HG03064 (cell line): Measurements from ENCODE around the gene ELP2.
"Not testable (repeated sequence)": the region's sequence is repeated elsewhere in the genome, so short reads cannot be mapped to it uniquely, and the experiment has no call there.

ENCODE experiments used
- ATAC-seq: cut with Tn5 transposase; IDR thresholded peaks from one replicate; pipeline ENCODE4 v1.9.1; 2021; ENCODE audit warnings: low read depth; ENCODE audit not compliant: unreplicated experiment

ELP2 gene

DNA sequence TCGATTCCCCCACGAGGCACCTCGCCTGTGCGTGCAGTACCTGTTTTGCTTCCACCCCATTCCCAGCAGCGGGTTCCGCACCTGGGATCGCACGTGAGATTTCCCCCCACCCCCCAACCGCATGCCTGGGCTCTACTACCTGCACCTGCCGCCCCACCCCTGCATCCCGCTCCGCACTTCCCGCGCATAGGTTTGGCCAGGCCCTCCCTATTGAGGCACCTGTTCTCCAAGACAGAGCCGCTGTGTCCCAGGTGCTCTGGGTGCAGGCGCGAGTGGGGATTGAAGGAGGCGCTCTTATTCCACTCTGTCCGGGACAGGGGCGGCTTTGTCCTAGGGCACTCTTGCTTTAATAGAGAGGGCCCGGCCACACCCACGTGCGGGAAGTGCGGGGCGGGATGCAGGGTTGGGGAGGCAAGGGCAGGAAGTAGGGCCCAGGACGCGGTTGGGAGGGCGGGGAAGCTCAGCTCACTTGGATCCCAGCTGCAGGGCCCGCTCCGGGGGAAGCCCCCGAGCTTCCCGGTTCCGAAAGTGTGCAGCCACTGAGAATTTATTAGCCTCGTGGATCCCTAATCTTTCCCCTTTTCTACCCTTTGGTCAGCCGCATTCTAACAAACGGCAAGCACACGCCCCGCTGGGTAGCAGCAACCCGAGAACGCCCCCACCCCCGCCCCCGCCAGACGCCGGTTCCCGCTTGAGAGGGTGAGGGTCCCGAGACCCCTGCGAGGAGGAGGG is 56.9 kb downstream of the ELP2 start:
- no peak for ATAC-seq

DNA sequence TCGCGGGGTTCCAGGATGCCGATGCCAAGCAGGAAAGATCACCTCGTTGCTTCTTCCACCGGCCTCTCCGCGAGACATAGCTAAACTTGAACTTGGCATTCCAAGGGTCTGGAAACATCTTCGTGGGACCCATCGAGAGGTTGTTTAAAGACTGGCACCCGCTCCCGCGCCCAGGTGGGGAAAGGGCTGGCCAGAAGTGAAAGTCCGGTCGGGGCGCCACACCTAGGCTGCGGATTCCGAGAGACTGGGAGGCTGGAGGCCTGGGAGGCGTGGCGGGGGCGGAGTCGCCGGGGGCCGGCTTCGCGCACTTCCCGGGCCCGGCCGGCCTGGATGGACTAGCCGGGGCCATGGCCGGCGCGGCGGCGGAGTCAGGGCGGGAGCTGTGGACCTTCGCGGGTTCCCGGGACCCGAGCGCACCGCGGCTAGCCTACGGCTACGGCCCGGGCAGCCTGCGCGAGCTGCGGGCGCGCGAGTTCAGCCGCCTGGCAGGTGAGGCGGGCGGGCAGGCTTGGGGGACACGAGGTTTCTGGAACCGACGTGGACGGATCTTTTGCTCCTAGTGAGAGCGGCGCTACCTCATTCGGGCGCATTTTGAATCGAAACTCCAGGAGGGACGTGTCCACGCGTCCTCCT is 57.6 kb downstream of the ELP2 start, which contains the start of gene MOCOS:
Gene MOCOS (plus strand): TSS at position 305 of the 633 bp plus-strand sequence. CDS start 43 bp downstream, at position 348.
- peak; percentile 84 for ATAC-seq

- peak; percentile 10 for ATAC-seq
These were observed 58.4 kb downstream of the ELP2 start for GRCh38 chr18:36187826-36188721.

GRCh38 chr18:36188916-36189315 is 59.2 kb downstream of the ELP2 start:
- no peak for ATAC-seq

DNA sequence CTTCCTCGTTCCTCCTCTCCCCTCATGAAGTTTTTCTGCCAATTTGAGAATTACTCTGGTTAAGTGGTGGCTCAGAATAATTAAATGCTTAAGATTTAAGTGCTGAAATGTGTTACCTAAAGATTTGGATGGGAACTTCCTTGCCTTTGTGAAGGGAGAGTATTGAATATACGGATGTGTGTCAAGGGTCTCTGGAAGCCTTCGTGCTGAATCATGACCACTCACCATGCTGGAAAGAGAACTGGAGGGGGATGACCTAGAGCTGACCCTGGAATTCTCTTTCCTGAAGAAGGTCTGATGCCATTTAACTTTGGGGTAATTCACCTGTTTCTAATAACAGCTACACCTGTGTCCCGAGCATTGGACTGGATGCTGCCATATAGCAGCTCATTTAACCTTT is 59.8 kb downstream of the ELP2 start:
- ATAC-seq = no peak

DNA sequence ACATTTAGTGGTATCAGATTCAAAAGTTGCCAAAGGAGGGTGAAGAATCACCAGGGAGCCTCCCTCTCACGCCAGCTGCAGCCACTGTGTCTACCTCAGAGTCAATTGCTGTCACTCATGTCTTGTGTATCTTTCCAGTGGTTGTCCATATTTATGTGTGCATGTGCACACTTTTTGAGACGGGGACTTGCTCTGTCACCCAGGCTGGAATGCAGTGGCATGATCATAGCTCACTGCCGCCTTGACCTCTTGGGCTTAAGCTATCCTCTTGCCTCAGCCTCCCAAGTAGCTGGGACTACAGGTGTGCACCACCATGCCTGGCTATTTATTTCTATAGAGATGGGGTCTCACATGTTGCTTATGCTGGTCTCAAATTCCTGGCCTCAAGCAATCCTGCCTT is 61.6 kb downstream of the ELP2 start:
- ATAC-seq = no peak

DNA sequence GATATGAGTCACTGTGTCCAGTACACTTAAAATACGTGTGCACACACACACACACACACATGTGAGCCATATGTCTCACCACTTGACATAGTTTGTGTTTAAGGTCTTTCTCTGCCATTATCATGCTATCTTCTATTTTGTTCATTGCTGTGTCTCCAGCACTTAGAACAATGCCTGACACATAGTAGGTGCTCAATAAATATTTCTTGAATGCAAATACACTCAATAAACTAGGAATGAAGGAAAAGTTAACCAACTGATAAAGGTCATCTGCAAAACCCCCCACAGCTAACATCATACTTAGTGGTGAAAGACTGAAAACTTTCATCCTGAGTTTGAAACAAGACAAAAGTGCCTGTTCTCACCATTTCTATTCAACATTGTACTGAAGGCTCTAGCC is 62.0 kb downstream of the ELP2 start:
- ATAC-seq = no peak

DNA sequence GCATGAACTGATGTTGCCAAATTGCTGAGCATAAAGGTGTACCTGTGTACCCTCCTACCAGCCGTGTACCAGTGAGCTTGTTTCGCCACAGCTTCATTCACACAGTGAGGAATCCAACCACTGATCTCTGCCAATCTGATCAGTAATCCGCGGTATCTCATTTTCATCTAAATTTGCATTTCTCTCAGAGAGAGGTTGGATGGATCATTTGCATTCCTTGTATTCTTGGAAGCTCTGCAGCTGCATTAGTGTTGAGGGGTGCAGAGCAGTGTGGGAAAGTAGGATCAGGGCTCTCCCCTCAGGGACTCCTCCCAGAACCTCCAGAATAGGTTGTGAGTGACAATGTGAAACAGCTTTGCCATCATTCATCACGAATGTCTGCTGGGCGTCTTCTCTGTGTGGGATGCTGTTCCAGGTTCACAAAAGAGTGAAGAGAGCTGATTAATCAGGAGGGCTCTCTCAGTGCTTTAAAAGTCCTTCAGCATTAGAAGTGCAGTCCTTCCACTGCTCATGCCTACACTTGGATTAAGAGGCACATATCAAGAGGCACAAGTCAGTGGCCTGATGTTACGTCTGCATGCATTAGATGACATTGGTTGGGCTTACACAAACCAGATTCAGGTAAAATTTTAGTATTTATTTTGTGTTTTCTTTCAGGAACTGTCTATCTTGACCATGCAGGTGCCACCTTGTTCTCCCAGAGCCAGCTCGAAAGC is 65.1 kb downstream of the ELP2 start:
- no peak for ATAC-seq

- ATAC-seq = no peak
These were observed 65.9 kb downstream of the ELP2 start for GRCh38 chr18:36195427-36196122.

DNA sequence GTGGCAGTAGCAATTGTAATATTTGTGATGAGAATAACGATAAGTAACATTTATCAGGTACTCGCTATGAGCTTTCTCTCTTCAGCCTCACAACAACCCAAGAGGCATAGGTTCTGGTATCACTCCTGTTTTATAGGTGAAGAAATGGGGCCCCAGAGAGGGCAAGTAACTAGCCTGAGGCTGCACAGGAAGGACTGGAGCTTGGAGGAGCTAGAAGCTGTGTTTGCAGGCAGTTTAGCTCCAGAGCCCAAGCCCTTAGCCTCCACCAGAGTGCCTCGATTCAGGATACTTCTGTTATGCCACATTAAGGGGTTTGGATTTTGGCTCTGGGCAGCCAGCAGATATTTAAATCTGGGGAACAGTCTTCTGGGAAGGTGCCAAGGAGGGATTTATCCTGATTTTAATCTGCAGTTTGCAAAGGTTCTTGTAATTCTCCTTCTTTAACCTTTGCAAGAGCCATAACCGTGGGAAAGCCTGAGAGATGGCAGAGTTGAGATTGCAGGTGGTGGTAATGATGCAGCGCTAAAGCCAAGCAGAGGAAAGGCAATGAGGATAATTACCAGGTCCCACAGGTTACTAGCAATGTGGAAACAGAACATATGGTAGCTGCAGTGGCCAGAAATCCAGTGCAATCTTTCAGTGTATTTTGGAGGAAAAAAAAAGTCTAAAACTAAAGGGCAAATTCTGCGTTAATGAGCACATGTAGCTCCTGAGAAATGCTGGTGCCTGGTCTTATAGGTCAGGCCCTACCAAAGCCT is 66.7 kb downstream of the ELP2 start:
- ATAC-seq = no peak

DNA sequence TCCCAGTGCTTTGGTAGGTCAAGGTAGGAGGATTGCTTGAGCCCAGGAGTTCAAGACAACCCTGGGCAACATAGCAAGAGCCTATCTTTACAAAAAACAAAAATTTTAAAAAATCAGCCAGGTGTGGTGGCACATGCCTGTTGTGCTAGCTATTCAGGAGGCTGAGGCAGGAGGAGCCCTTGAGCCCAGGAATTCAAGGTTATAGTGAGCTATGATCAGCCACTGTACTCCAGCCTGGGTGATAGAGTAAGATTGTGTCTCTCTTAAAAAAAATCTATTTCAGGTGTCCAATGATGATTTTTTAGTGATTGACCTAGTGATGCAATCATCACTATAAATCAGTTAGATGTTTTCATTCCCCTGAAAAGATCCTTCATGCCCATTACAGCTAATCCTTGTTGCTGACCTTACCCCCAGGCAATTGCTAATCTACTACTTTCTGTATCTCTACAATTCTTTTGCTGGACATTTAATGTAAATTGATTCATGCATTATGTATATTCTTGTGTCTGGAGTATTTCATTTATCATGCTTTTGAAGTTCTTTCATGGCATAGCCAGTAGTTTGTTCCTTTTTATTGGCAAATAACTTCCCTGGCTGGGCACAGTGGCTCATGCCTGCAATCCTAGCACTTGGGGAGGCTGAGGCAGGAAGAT is 67.9 kb downstream of the ELP2 start:
- ATAC-seq = no peak

- no peak for ATAC-seq
These were observed 70.1 kb downstream of the ELP2 start for GRCh38 chr18:36199691-36200295.

- no peak for ATAC-seq
These were observed 70.7 kb downstream of the ELP2 start for GRCh38 chr18:36200354-36200771.

DNA sequence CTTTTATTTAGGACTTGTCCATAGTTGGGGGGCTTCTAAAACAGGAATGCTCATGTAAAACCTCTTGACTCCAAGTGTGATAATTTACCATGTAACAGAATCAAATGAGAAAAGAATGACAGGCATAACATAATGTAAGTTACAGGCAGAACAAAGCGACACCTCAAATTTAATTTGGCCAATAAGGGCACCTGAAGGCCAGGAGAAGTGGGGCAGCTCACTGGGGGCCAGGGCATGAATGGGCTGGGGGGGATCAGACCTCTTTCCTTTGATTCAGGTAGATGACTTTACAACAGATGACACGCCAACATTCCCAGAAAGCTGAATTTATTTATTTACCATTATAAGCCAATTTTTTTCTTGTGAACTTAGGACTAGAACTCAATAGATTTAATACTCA is 72.1 kb downstream of the ELP2 start:
- ATAC-seq = no peak

DNA sequence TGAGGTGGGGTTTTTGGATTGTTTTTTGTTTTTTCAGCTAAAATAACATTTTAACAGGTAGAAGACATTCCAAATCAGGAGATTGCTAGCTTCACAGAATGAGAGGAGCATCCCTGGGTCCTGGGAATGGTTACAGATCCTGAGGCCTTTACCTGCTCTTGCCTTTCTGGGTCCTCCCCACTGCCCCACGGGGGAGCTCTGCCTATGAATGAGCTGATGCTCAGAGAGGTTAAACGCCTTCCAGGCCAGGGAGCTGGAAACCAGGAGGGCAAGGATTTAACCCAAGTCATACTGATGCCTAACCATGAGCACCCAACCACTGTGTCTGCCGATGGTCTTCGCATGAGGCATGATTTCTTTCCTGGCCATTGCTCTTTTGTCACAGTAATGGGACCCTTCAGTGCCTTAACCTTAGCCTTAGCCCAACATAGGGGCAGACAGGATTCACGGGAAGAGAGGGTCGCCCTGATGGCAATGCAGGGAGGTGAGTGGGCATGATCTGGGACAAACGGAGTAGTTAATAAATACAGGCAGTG is 73.7 kb downstream of the ELP2 start:
- no peak for ATAC-seq

DNA sequence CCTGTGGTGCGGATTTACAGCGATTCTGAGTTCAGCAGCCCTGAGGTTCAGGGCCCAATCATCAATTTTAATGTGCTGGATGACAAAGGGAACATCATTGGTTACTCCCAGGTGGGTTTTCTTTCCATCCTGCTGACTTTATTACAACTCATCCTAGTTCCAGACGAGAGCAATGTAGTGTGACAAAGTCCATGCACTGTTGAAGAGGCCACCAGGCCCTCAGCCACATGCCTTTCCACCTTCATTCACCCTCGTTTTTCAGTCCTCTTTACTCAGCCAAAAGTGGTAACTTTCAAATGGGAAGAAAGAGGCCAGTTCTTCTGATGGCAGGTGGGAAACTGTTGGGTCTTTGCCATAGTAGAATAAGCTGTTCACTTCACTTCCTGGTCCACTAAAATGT is 75.5 kb downstream of the ELP2 start:
- no peak for ATAC-seq

- no peak for ATAC-seq
These were observed 77.6 kb downstream of the ELP2 start for GRCh38 chr18:36207303-36207702.

DNA sequence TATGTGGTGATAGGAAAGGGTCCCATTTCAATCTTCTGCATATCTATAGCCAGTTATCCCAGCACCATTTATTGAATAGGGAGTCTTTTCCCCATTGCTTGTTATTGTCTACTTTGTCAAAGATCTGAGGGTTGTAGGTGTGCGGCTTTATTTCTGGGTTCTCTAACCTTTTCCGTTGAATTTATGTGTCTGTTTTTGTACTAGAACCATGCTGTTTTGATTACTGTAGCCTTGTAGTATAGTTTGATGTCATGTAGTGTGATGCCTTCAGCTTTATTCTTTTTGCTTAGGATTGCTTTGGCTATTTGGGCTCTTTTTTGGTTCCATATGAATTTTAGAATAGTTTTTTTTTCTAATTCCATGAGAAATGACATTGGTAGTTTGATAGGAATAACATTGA is 78.3 kb downstream of the ELP2 start:
- not testable (repeated sequence) for ATAC-seq
